ENCODE data around the gene IMPG1.

DNA sequence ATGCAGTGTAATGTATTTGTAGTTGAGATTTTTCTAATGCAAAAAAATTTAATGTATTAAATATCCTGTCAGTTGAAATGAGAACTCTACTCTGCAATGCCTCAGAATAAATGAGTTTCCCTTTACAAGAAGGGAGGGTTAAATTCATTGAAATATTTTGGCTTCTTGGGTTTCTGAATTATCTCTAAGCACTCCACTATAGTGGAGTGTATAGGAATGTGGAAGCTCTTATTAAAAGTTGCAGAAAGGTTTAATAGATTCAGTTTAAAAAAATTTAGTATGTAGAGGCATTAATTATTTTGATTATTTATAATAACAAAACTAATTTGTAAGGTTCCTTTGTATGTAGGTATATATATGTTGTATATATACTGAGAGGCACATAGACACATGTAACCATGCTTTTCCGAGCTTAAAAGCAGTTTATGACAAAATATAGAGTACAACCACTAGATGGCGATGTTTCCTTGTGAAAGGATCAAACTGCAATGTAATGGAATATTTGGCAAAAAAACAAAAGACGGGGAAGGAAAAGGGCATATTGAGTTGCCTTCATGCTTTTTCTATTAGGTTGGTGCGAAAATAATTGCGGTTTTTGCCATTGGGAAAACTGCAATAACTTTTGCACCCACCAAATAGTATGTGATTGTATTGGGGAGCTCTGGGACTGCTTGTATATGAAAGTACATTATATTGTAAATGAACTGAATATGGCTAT, 179.2 kb downstream of the IMPG1 start:
- TF ChIP-seq POLR2A (IDR thresholded peaks at IDR 0.05) = no peak
- TF ChIP-seq, protein P1, sequence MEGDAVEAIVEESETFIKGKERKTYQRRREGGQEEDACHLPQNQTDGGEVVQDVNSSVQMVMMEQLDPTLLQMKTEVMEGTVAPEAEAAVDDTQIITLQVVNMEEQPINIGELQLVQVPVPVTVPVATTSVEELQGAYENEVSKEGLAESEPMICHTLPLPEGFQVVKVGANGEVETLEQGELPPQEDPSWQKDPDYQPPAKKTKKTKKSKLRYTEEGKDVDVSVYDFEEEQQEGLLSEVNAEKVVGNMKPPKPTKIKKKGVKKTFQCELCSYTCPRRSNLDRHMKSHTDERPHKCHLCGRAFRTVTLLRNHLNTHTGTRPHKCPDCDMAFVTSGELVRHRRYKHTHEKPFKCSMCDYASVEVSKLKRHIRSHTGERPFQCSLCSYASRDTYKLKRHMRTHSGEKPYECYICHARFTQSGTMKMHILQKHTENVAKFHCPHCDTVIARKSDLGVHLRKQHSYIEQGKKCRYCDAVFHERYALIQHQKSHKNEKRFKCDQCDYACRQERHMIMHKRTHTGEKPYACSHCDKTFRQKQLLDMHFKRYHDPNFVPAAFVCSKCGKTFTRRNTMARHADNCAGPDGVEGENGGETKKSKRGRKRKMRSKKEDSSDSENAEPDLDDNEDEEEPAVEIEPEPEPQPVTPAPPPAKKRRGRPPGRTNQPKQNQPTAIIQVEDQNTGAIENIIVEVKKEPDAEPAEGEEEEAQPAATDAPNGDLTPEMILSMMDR (IDR thresholded peaks at IDR 0.05) = peak; percentile 10 to 77 (median 66)

All from body of pancreas (tissue), 4 donors.